NT2/D1 (cell line): ENCODE measurements around the gene ERC2.

ENCODE experiments used
- DNase-seq: peaks from one replicate; pipeline ENCODE4 v3.0.0-alpha.2; 2011; ENCODE audit warnings: low read depth, low spot score
- H3K27me3 ChIP-seq: 2 replicates; pipeline ENCODE4 v1.6.0; 2011; ENCODE audit warnings: mild to moderate bottlenecking; ENCODE audit not compliant: insufficient read length, insufficient read depth
- H3K36me3 ChIP-seq: 2 replicates; pipeline ENCODE4 v1.6.1; 2011; ENCODE audit warnings: mild to moderate bottlenecking, low read length, mixed read lengths; ENCODE audit not compliant: insufficient read depth, insufficient read length
- H3K4me1 ChIP-seq: 2 replicates; pipeline ENCODE4 v1.5.1; 2011; ENCODE audit not compliant: insufficient read depth, insufficient read length
- H3K4me3 ChIP-seq: 2 replicates; pipeline ENCODE4 v1.5.1; 2011; ENCODE audit warnings: low read depth; ENCODE audit not compliant: insufficient read length
- H3K9ac ChIP-seq: 2 replicates; pipeline ENCODE4 v1.6.0; 2011; ENCODE audit warnings: low read depth; ENCODE audit not compliant: insufficient read length
- H3K9me3 ChIP-seq: 2 replicates; pipeline ENCODE4 v1.5.1; 2011; ENCODE audit warnings: mild to moderate bottlenecking, low read length; ENCODE audit not compliant: insufficient read depth
- SUZ12 ChIP-seq: IDR thresholded peaks from 2 replicates; pipeline ENCODE4 v1.6.1; 2011; ENCODE audit not compliant: insufficient read length, insufficient read depth; ENCODE audit errors: extremely low read depth
- YY1 ChIP-seq: IDR thresholded peaks from 2 replicates; pipeline ENCODE4 v1.6.1; 2011; ENCODE audit not compliant: insufficient read length, insufficient read depth
- ZNF274 ChIP-seq: IDR thresholded peaks from 2 replicates; pipeline ENCODE4 v1.6.1; 2011; ENCODE audit warnings: mild to moderate bottlenecking, low read depth, low read length

Gene ERC2

DNA sequence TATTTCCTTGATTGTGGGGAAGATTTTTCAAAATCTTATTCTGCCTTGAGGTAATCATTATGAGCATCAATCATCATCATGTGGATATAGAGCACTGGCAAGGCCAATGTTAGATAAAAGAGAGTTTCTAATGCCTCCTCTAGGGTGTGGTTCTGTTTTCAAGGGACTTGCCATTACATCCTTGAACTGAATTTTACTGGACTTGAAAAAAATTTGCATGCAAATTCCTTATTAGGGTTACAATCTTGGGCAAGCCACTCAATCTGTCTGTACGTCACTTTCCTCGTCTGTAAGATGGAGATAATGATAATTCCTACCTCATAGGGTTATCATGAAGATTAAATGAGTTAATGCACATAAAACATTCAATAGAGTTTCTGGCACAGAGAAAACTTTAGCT lies 825.0 kb downstream of the ERC2 start:
- H3K4me1 ChIP-seq, result no peaks in the 10 kb centered on the region

GRCh38 chr3:55641964-55642363 lies 826.3 kb downstream of the ERC2 start:
- Histone ChIP-seq H3K9me3 (no peaks in the 10 kb centered on the region), H3K4me3 (no peak overlapping the region), H3K4me1 (no peaks in the 10 kb centered on the region), H3K36me3 (no peaks in the 10 kb centered on the region), H3K27me3 (no peaks in the 10 kb centered on the region), H3K9ac (no peak overlapping the region)
- TF ChIP-seq SUZ12 (no peak), YY1 (no peak), ZNF274 (no peak)
- DNase-seq, result no peak

More for the DNA sequence above, 825.0 kb downstream of the ERC2 start:
- DNase-seq, result no peak
- TF ChIP-seq ZNF274, result no peak
- TF ChIP-seq SUZ12, result no peak
- no peak for TF ChIP-seq YY1
- H3K9ac ChIP-seq, result no peak overlapping the region
- H3K4me3 ChIP-seq, result no peak overlapping the region
- no peaks in the 10 kb centered on the region for H3K9me3 ChIP-seq
- H3K27me3 ChIP-seq, result no peaks in the 10 kb centered on the region
- H3K36me3 ChIP-seq, result no peaks in the 10 kb centered on the region

- H3K9me3 ChIP-seq, result no peaks in the 10 kb centered on the region
- H3K4me1 ChIP-seq, result no peaks in the 10 kb centered on the region
- TF ChIP-seq SUZ12, result no peak
- TF ChIP-seq ZNF274, result no peak
- no peak for TF ChIP-seq YY1
- DNase-seq, result no peak
- H3K36me3 ChIP-seq, result no peaks in the 10 kb centered on the region
- H3K9ac ChIP-seq, result no peak overlapping the region
- H3K4me3 ChIP-seq, result no peak overlapping the region
- H3K27me3 ChIP-seq, result no peaks in the 10 kb centered on the region
These were observed 828.1 kb downstream of the ERC2 start for GRCh38 chr3:55639896-55640765.

GRCh38 chr3:55639143-55639542 lies 829.1 kb downstream of the ERC2 start:
- H3K4me3 ChIP-seq, result no peak overlapping the region
- no peaks in the 10 kb centered on the region for H3K9me3 ChIP-seq
- no peaks in the 10 kb centered on the region for H3K4me1 ChIP-seq
- DNase-seq, result no peak
- H3K27me3 ChIP-seq, result no peaks in the 10 kb centered on the region
- TF ChIP-seq YY1, result no peak
- TF ChIP-seq SUZ12, result no peak
- no peak for TF ChIP-seq ZNF274
- no peaks in the 10 kb centered on the region for H3K36me3 ChIP-seq
- H3K9ac ChIP-seq, result no peak overlapping the region

GRCh38 chr3:55637906-55638638 lies 830.2 kb downstream of the ERC2 start:
- H3K4me3 ChIP-seq, result no peak overlapping the region
- no peak for TF ChIP-seq YY1
- no peak for TF ChIP-seq ZNF274
- TF ChIP-seq SUZ12, result no peak
- no peaks in the 10 kb centered on the region for H3K36me3 ChIP-seq
- no peaks in the 10 kb centered on the region for H3K27me3 ChIP-seq
- H3K9me3 ChIP-seq, result no peaks in the 10 kb centered on the region
- no peaks in the 10 kb centered on the region for H3K4me1 ChIP-seq
- DNase-seq, result no peak
- H3K9ac ChIP-seq, result no peak overlapping the region

DNA sequence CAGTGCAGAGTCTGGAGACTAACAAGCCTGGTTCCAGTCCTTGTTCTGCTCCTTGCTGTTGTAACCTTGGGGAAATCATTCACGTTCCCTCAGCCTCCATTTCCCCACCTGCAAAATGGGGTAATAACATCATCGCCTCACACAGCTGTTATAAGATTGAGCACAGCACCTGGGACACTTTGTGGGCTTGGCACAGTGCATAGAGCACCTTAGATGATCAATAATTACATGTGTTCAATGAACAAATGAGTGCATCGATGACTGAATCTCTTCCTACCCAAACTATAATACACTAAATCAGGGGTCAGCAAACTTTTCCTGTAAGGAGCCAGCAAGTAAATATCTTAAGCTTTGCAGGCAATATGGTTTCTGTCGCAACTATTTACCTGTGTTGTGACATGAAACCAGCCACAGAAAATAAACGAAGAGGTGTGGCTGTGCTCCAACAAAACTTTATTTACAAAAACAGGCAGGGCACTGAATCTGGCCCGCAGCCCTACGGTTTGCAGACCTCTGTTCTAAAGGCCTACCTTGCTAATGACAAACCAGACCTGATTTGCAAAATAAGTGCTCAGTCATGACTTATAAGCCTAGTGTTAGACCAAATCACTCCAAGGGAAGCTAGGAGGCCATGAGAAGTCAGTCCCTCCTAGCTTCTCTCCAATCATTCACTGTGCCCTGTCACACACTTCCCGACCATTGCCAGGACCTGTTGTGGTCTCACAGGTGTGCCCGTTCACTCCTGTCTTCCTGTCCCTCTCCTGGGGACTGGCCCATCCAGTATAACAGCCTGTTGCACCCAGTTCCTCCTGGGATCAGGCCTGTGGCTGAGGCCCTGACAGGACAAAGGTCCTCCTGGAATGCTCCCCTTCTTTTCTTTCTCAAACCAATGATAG lies 831.7 kb downstream of the ERC2 start:
- Histone ChIP-seq H3K4me1 (no peaks in the 10 kb centered on the region), H3K36me3 (no peaks in the 10 kb centered on the region)
- TF ChIP-seq ZNF274 (no peak), SUZ12 (no peak), YY1 (no peak)

More for the DNA sequence above, 831.7 kb downstream of the ERC2 start:
- no peaks in the 10 kb centered on the region for H3K27me3 ChIP-seq
- H3K9me3 ChIP-seq, result no peaks in the 10 kb centered on the region
- H3K4me3 ChIP-seq, result no peak overlapping the region
- no peak for DNase-seq
- no peak overlapping the region for H3K9ac ChIP-seq
